ENCODE measurements around the gene ADK. TPM values are rescaled to one million over a fixed set of nuclear protein-coding genes. Genes with fewer than 3 reads are reported as not detected.

ADK gene
- total RNA-seq, 1 experiment from 2014 or later: 48.6 TPM

- H3K4me1 ChIP-seq: peaks cover 10% of the 10 kb centered on the region
- no peak for DNase-seq
Observed at GRCh38 chr10:74589851-74590250, 438.8 kb downstream of the ADK start.

GRCh38 chr10:74593470-74593869, 442.4 kb downstream of the ADK start:
- Histone ChIP-seq H3K27ac (no peak overlapping the region), H3K4me1 (no peaks in the 10 kb centered on the region), H3K9me3 (replicated peaks) (no peaks in the 10 kb centered on the region), H3K4me3 (no peak overlapping the region), H3K36me3 (no peaks in the 10 kb centered on the region), H3K27me3 (no peaks in the 10 kb centered on the region)
- DNase-seq: no peak

More at GRCh38 chr10:74589851-74590250, 438.8 kb downstream of the ADK start:
- Histone ChIP-seq H3K36me3 (no peaks in the 10 kb centered on the region), H3K9me3 (replicated peaks) (no peaks in the 10 kb centered on the region), H3K27me3 (no peaks in the 10 kb centered on the region), H3K27ac (no peak overlapping the region), H3K4me3 (no peak overlapping the region)

- Histone ChIP-seq H3K4me1 (no peaks in the 10 kb centered on the region), H3K27ac (no peak overlapping the region), H3K9me3 (replicated peaks) (no peaks in the 10 kb centered on the region), H3K4me3 (no peak overlapping the region), H3K27me3 (no peaks in the 10 kb centered on the region), H3K36me3 (peaks cover 3% of the 10 kb centered on the region; the same call in 1 of the 2 replicates)
- DNase-seq: no peak
Observed at GRCh38 chr10:74596713-74597112, 445.7 kb downstream of the ADK start.

- Histone ChIP-seq H3K36me3 (peaks cover 3% of the 10 kb centered on the region; the same call in 1 of the 2 replicates), H3K27ac (no peak overlapping the region), H3K4me1 (no peaks in the 10 kb centered on the region), H3K27me3 (no peaks in the 10 kb centered on the region), H3K9me3 (replicated peaks) (no peaks in the 10 kb centered on the region; the same call in none of the 2 replicates), H3K4me3 (no peak overlapping the region)
- no peak for DNase-seq
Observed at GRCh38 chr10:74598891-74599566, 448.0 kb downstream of the ADK start.

GRCh38 chr10:74599672-74600071, 448.7 kb downstream of the ADK start:
- DNase-seq: no peak
- Histone ChIP-seq H3K27me3 (no peaks in the 10 kb centered on the region), H3K9me3 (replicated peaks) (no peaks in the 10 kb centered on the region; the same call in none of the 2 replicates), H3K27ac (no peak overlapping the region), H3K4me3 (no peak overlapping the region), H3K36me3 (peaks cover 3% of the 10 kb centered on the region; the same call in 1 of the 2 replicates), H3K4me1 (no peaks in the 10 kb centered on the region)

GRCh38 chr10:74600170-74600569, 449.1 kb downstream of the ADK start:
- H3K36me3 ChIP-seq: peaks cover 3% of the 10 kb centered on the region; the same call in 1 of the 2 replicates
- H3K27ac ChIP-seq: no peak overlapping the region
- no peak overlapping the region for H3K4me3 ChIP-seq
- no peaks in the 10 kb centered on the region for H3K27me3 ChIP-seq
- no peak for DNase-seq
- no peaks in the 10 kb centered on the region; the same call in none of the 2 replicates for H3K9me3 ChIP-seq (replicated peaks)
- no peaks in the 10 kb centered on the region for H3K4me1 ChIP-seq

GRCh38 chr10:74602576-74602975, 451.6 kb downstream of the ADK start:
- Histone ChIP-seq H3K9me3 (replicated peaks) (no peaks in the 10 kb centered on the region; the same call in none of the 2 replicates), H3K4me3 (no peak overlapping the region), H3K27ac (no peak overlapping the region), H3K27me3 (no peaks in the 10 kb centered on the region), H3K4me1 (no peaks in the 10 kb centered on the region), H3K36me3 (peaks cover 3% of the 10 kb centered on the region; the same call in 1 of the 2 replicates)
- no peak for DNase-seq

- Histone ChIP-seq H3K4me3 (no peak overlapping the region), H3K27ac (no peak overlapping the region), H3K9me3 (replicated peaks) (peaks cover 3% of the 10 kb centered on the region; the same call in 1 of the 2 replicates), H3K4me1 (no peaks in the 10 kb centered on the region), H3K27me3 (no peaks in the 10 kb centered on the region), H3K36me3 (0 out of 2 replicates have a peak, but pooled peaks cover 4% of the 10 kb centered on the region)
- no peak for DNase-seq
Observed at GRCh38 chr10:74610299-74610698, 459.3 kb downstream of the ADK start.

- no peak for DNase-seq
- Histone ChIP-seq H3K36me3 (0 out of 2 replicates have a peak, but pooled peaks cover 4% of the 10 kb centered on the region), H3K4me1 (no peaks in the 10 kb centered on the region), H3K27ac (no peak overlapping the region), H3K27me3 (no peaks in the 10 kb centered on the region), H3K4me3 (no peak overlapping the region), H3K9me3 (replicated peaks) (peaks cover 3% of the 10 kb centered on the region; the same call in 1 of the 2 replicates)
Observed at GRCh38 chr10:74612195-74612594, 461.2 kb downstream of the ADK start.

GRCh38 chr10:74620626-74621025, 469.6 kb downstream of the ADK start:
- no peaks in the 10 kb centered on the region for H3K27me3 ChIP-seq
- H3K4me1 ChIP-seq: no peaks in the 10 kb centered on the region
- H3K27ac ChIP-seq: no peak overlapping the region
- DNase-seq: no peak
- H3K36me3 ChIP-seq: no peaks in the 10 kb centered on the region
- no peak overlapping the region for H3K4me3 ChIP-seq
- H3K9me3 ChIP-seq (replicated peaks): no peaks in the 10 kb centered on the region

- H3K4me3 ChIP-seq: no peak overlapping the region
- H3K9me3 ChIP-seq (replicated peaks): no peaks in the 10 kb centered on the region
- H3K27me3 ChIP-seq: no peaks in the 10 kb centered on the region
- no peaks in the 10 kb centered on the region for H3K4me1 ChIP-seq
- H3K36me3 ChIP-seq: no peaks in the 10 kb centered on the region
- DNase-seq: no peak
- H3K27ac ChIP-seq: no peak overlapping the region
Observed at GRCh38 chr10:74623786-74624185, 472.8 kb downstream of the ADK start.

- Histone ChIP-seq H3K27me3 (no peaks in the 10 kb centered on the region), H3K27ac (no peak overlapping the region), H3K36me3 (no peaks in the 10 kb centered on the region), H3K9me3 (replicated peaks) (no peaks in the 10 kb centered on the region), H3K4me3 (no peak overlapping the region), H3K4me1 (no peaks in the 10 kb centered on the region)
- DNase-seq: no peak
Observed at GRCh38 chr10:74624501-74624900, 473.5 kb downstream of the ADK start.

GRCh38 chr10:74628136-74628535, 477.1 kb downstream of the ADK start:
- DNase-seq: no peak
- Histone ChIP-seq H3K9me3 (replicated peaks) (no peaks in the 10 kb centered on the region), H3K27me3 (no peaks in the 10 kb centered on the region), H3K36me3 (no peaks in the 10 kb centered on the region), H3K4me1 (no peaks in the 10 kb centered on the region), H3K4me3 (no peak overlapping the region), H3K27ac (no peak overlapping the region)

GRCh38 chr10:74634995-74635536, 484.0 kb downstream of the ADK start:
- Histone ChIP-seq H3K4me1 (no peaks in the 10 kb centered on the region), H3K27me3 (no peaks in the 10 kb centered on the region), H3K27ac (no peak overlapping the region), H3K36me3 (no peaks in the 10 kb centered on the region), H3K9me3 (replicated peaks) (peaks cover 7% of the 10 kb centered on the region; the same call in 1 of the 2 replicates), H3K4me3 (no peak overlapping the region)
- DNase-seq: no peak

GRCh38 chr10:74635655-74636054, 484.6 kb downstream of the ADK start:
- DNase-seq: no peak
- Histone ChIP-seq H3K27ac (no peak overlapping the region), H3K27me3 (no peaks in the 10 kb centered on the region), H3K4me3 (no peak overlapping the region), H3K36me3 (no peaks in the 10 kb centered on the region), H3K4me1 (no peaks in the 10 kb centered on the region), H3K9me3 (replicated peaks) (peaks cover 7% of the 10 kb centered on the region; the same call in 1 of the 2 replicates)
